BE2C (cell line): ENCODE results near the gene SYK.

ENCODE experiments used
- DNase-seq: peaks from one replicate; pipeline ENCODE4 v3.0.0-alpha.2; 2020
- H3K27me3 ChIP-seq: fragments of 250-450 bp; sonication (Bioruptor Pico); 2 replicates; pipeline ENCODE4 v1.5.1; 2020; ENCODE audit warnings: mild to moderate bottlenecking
- H3K36me3 ChIP-seq: fragments of 250-450 bp; sonication (Bioruptor Pico); 2 replicates; pipeline ENCODE4 v1.5.1; 2020; ENCODE audit warnings: mild to moderate bottlenecking
- H3K4me1 ChIP-seq: fragments of 250-450 bp; sonication (Bioruptor Pico); 2 replicates; pipeline ENCODE4 v1.5.1; 2020
- H3K4me3 ChIP-seq: 2 replicates; pipeline ENCODE4 v1.5.1; 2011; ENCODE audit warnings: low read depth, low read length
- H3K9me3 ChIP-seq: fragments of 250-450 bp; sonication (Bioruptor Pico); 2 replicates; pipeline ENCODE4 v1.5.1; 2020
- TF ChIP-seq, protein P1 (sequence below): IDR thresholded peaks from 2 replicates; pipeline ENCODE4 v1.5.1; 2012; ENCODE audit warnings: mild to moderate bottlenecking, low read depth, low read length

The SYK gene

DNA sequence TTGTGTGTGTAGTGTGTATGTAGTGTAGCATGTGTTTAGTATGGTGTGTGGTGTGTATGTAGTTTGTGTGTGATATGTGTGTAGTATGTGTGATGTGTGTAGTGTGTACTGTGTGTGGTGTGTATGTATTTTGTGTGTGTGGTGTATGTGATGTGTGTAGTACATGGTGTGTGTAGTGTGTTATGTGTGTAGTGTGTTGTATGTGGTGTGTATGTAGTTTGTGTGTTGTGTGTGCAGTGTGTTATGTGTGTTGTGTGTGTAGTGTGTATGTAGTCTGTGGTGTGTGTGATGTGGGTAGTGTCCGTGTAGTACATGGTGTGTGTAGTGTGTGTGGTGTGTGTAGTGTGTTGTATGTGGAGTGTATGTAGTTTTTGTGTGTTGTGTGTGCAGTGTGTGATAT is 40.0 kb downstream of the SYK start:
- H3K36me3 ChIP-seq: no peaks in the 10 kb centered on the region
- H3K27me3 ChIP-seq: no peaks in the 10 kb centered on the region
- H3K9me3 ChIP-seq: no peaks in the 10 kb centered on the region
- H3K4me1 ChIP-seq: no peaks in the 10 kb centered on the region
- H3K4me3 ChIP-seq: no peak overlapping the region
- DNase-seq: no peak
- TF ChIP-seq, protein P1, sequence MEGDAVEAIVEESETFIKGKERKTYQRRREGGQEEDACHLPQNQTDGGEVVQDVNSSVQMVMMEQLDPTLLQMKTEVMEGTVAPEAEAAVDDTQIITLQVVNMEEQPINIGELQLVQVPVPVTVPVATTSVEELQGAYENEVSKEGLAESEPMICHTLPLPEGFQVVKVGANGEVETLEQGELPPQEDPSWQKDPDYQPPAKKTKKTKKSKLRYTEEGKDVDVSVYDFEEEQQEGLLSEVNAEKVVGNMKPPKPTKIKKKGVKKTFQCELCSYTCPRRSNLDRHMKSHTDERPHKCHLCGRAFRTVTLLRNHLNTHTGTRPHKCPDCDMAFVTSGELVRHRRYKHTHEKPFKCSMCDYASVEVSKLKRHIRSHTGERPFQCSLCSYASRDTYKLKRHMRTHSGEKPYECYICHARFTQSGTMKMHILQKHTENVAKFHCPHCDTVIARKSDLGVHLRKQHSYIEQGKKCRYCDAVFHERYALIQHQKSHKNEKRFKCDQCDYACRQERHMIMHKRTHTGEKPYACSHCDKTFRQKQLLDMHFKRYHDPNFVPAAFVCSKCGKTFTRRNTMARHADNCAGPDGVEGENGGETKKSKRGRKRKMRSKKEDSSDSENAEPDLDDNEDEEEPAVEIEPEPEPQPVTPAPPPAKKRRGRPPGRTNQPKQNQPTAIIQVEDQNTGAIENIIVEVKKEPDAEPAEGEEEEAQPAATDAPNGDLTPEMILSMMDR: no peak

DNA sequence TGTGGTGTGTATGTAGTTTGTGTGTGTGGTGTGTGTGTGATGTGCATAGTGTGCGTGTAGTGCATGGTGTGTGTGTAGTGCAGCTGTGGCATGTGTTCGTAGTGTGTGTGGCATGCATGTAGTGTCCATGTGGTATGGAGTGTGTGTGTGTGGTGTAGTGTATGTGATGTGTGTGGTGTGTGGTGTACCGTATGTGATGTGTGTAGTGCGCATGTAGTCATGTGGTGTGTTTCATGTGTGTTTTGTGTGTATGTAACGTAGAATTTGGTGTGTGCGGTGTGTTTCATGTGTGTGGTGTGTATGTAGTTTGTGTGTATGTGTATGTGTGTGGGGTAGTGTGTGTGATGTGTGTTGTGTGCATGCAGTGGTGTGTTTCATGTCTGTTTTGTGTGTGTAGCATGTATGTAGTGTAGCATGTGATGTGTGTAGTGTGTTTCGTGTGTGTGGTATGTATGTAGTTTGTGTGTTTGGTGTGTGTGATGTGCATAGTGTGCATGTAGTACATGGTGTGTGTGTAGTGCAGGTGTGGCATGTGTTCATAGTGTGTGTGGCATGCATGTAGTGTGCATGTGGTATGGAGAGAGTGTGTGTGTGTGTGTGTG is 40.7 kb downstream of the SYK start:
- Histone ChIP-seq H3K9me3 (no peaks in the 10 kb centered on the region), H3K27me3 (no peaks in the 10 kb centered on the region), H3K4me1 (no peaks in the 10 kb centered on the region), H3K36me3 (no peaks in the 10 kb centered on the region), H3K4me3 (no peak overlapping the region)
- TF ChIP-seq, protein P1: no peak
- DNase-seq: no peak

DNA sequence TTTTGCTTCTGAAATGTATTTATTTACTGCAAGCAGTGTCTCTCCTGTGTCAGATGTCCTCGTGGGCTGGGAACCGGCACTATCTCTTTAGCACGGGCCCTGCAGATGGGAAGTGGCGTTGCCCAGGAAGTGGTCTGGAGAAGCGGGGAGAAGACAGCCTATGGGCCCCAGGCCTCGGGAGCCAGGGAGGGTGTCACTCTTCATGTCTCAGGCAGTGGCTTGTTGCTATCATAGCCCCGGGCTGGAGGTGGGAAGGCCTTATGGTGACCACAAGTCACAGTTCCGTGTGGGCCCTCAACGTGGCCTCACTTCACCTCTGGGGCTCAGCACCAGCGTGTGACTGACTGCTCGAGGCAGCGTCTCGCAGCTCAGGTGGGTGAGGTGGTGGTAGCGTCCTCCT is 41.4 kb downstream of the SYK start:
- H3K4me3 ChIP-seq: no peak overlapping the region
- H3K9me3 ChIP-seq: no peaks in the 10 kb centered on the region
- no peak for DNase-seq
- no peaks in the 10 kb centered on the region for H3K27me3 ChIP-seq
- no peaks in the 10 kb centered on the region for H3K4me1 ChIP-seq
- TF ChIP-seq, protein P1: no peak
- no peaks in the 10 kb centered on the region for H3K36me3 ChIP-seq

DNA sequence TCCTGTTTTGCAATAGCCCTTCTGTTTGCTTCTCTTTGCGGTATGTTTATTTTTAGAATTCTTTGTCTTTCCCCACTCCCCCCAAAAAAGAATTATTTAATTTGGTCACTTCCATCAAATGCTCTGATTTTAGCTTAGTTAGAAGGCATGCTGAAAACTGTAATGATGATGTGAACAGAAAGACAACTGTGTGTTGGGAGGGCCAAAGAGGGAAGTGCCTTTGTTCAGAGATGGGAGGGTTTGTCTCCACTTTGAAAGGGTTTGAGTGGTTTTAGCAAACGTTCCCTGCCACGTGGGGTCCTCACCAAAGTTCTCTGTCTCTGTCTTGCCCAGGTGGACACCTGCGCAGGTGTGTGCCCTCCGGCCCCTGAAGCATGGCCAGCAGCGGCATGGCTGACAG is 41.9 kb downstream of the SYK start:
- H3K4me1 ChIP-seq: no peaks in the 10 kb centered on the region
- DNase-seq: no peak
- no peak overlapping the region for H3K4me3 ChIP-seq
- TF ChIP-seq, protein P1: no peak
- H3K9me3 ChIP-seq: no peaks in the 10 kb centered on the region
- no peaks in the 10 kb centered on the region for H3K36me3 ChIP-seq
- H3K27me3 ChIP-seq: no peaks in the 10 kb centered on the region

DNA sequence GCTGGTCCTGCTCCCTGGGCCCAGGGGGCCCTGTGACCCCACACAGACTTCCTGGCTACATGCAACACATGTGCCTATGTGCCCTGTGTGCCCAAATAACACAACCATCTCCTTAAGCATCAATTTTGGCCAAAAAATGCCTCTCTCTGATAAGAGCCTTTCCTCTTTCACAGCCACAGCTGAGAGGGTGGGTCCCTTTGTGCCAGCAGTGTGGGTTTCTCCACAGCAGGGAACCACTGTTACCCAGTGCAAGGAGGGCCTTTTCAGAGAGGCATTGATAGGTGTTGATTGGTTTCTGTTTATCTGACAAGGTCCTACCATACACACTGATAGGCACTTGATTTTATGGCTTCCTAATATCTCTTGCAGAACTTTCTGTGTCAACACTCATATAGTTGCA is 42.7 kb downstream of the SYK start:
- H3K9me3 ChIP-seq: no peaks in the 10 kb centered on the region
- H3K27me3 ChIP-seq: no peaks in the 10 kb centered on the region
- TF ChIP-seq, protein P1: no peak
- DNase-seq: no peak
- H3K4me1 ChIP-seq: no peaks in the 10 kb centered on the region
- no peak overlapping the region for H3K4me3 ChIP-seq
- H3K36me3 ChIP-seq: no peaks in the 10 kb centered on the region

DNA sequence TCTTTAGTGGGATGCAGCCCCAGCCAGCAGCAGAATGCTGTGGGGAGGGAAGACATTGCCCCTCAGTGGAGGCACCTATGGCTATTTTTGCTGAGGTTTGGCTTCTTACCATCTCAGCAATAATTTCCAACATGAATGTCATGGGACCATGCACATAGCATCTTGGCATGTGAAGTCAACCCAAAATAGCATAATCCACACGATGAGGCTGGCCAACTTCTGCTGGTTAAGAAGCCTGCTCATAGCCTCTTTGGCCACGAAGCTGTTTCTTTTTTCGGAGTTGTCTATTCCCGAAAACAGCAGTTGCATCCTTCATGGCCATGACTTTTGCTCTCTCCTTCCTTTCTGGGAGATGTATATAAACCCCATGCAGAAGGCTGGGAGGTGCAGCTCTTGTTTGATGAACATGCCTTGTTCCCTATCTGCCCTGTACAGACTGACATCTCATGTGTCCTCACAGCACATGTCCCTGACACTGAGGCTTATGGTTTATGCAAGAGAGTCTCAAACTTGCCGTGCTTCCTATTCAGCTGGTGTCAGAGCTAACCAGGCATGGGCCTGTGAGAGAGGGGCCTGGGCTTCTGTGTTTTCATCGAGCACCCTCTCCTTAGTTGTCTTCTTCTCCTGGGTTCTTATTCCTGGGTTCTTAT is 45.3 kb downstream of the SYK start:
- Histone ChIP-seq H3K4me1 (no peaks in the 10 kb centered on the region), H3K27me3 (no peaks in the 10 kb centered on the region), H3K36me3 (no peaks in the 10 kb centered on the region), H3K9me3 (no peaks in the 10 kb centered on the region), H3K4me3 (no peak overlapping the region)
- TF ChIP-seq, protein P1: no peak
- no peak for DNase-seq
